WERI-Rb-1 (cell line): Measurements from ENCODE around the gene PRRG3.
"Not testable (repeated sequence)": the region's sequence is repeated elsewhere in the genome, so short reads cannot be mapped to it uniquely, and the experiment has no call there.

Source experiments
- DNase-seq: peaks from one replicate; pipeline ENCODE4 v3.0.0-alpha.2; 2020
- H3K27ac ChIP-seq: fragments of 250-450 bp; sonication (Bioruptor Pico); 2 replicates; pipeline ENCODE4 v1.5.1; 2020; ENCODE audit warnings: mild to moderate bottlenecking, moderate library complexity
- H3K27me3 ChIP-seq: fragments of 250-450 bp; sonication (Bioruptor Pico); 2 replicates; pipeline ENCODE4 v1.5.1; 2021; ENCODE audit warnings: mild to moderate bottlenecking, low read depth, moderate library complexity; ENCODE audit not compliant: insufficient read depth, severe bottlenecking
- H3K36me3 ChIP-seq: fragments of 250-450 bp; sonication (Bioruptor Pico); 2 replicates; pipeline ENCODE4 v1.5.1; 2020; ENCODE audit warnings: mild to moderate bottlenecking, moderate library complexity
- H3K4me3 ChIP-seq: 2 replicates; pipeline ENCODE4 v1.5.1; 2011; ENCODE audit warnings: low read depth, mild to moderate bottlenecking, control low read depth, low read length
- H3K9me3 ChIP-seq: fragments of 250-450 bp; sonication (Bioruptor Pico); 2 replicates; pipeline ENCODE4 v1.5.1; 2021; ENCODE audit warnings: mild to moderate bottlenecking, moderate library complexity; ENCODE audit not compliant: severe bottlenecking
- TF ChIP-seq, protein P1 (sequence below): IDR thresholded peaks from 2 replicates; pipeline ENCODE4 v1.5.1; 2011; ENCODE audit warnings: low read depth, mild to moderate bottlenecking, control low read depth, inconsistent platforms, low read length

The PRRG3 gene

GRCh38 chrX:151687635-151688034 is 7.6 kb upstream of the PRRG3 start:
- H3K27ac ChIP-seq, result no peak overlapping the region
- TF ChIP-seq, protein P1, sequence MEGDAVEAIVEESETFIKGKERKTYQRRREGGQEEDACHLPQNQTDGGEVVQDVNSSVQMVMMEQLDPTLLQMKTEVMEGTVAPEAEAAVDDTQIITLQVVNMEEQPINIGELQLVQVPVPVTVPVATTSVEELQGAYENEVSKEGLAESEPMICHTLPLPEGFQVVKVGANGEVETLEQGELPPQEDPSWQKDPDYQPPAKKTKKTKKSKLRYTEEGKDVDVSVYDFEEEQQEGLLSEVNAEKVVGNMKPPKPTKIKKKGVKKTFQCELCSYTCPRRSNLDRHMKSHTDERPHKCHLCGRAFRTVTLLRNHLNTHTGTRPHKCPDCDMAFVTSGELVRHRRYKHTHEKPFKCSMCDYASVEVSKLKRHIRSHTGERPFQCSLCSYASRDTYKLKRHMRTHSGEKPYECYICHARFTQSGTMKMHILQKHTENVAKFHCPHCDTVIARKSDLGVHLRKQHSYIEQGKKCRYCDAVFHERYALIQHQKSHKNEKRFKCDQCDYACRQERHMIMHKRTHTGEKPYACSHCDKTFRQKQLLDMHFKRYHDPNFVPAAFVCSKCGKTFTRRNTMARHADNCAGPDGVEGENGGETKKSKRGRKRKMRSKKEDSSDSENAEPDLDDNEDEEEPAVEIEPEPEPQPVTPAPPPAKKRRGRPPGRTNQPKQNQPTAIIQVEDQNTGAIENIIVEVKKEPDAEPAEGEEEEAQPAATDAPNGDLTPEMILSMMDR, result no peak
- peaks cover 3% of the 10 kb centered on the region for H3K27me3 ChIP-seq
- H3K36me3 ChIP-seq, result no peaks in the 10 kb centered on the region
- no peak overlapping the region for H3K4me3 ChIP-seq
- peak; percentile 39 for DNase-seq
- no peaks in the 10 kb centered on the region for H3K9me3 ChIP-seq

- Histone ChIP-seq H3K27me3 (peaks cover 9% of the 10 kb centered on the region), H3K9me3 (no peaks in the 10 kb centered on the region), H3K27ac (no peak overlapping the region), H3K4me3 (no peak overlapping the region), H3K36me3 (no peaks in the 10 kb centered on the region)
- TF ChIP-seq, protein P1, result no peak
- DNase-seq, result no peak
These were observed 6.6 kb upstream of the PRRG3 start for GRCh38 chrX:151688695-151689094.

- peaks cover 32% of the 10 kb centered on the region for H3K27me3 ChIP-seq
- H3K4me3 ChIP-seq, result no peak overlapping the region
- no peak overlapping the region for H3K27ac ChIP-seq
- DNase-seq, result no peak
- H3K9me3 ChIP-seq, result peaks cover 3% of the 10 kb centered on the region
- TF ChIP-seq, protein P1, result no peak
- H3K36me3 ChIP-seq, result no peaks in the 10 kb centered on the region
These were observed 2.4 kb upstream of the PRRG3 start for GRCh38 chrX:151692825-151693224.

- TF ChIP-seq, protein P1, result no peak
- Histone ChIP-seq H3K27me3 (peaks cover 39% of the 10 kb centered on the region), H3K4me3 (no peak overlapping the region), H3K27ac (no peak overlapping the region), H3K9me3 (peaks cover 3% of the 10 kb centered on the region), H3K36me3 (no peaks in the 10 kb centered on the region)
- no peak for DNase-seq
These were observed 1.1 kb upstream of the PRRG3 start for GRCh38 chrX:151694121-151694520.

DNA sequence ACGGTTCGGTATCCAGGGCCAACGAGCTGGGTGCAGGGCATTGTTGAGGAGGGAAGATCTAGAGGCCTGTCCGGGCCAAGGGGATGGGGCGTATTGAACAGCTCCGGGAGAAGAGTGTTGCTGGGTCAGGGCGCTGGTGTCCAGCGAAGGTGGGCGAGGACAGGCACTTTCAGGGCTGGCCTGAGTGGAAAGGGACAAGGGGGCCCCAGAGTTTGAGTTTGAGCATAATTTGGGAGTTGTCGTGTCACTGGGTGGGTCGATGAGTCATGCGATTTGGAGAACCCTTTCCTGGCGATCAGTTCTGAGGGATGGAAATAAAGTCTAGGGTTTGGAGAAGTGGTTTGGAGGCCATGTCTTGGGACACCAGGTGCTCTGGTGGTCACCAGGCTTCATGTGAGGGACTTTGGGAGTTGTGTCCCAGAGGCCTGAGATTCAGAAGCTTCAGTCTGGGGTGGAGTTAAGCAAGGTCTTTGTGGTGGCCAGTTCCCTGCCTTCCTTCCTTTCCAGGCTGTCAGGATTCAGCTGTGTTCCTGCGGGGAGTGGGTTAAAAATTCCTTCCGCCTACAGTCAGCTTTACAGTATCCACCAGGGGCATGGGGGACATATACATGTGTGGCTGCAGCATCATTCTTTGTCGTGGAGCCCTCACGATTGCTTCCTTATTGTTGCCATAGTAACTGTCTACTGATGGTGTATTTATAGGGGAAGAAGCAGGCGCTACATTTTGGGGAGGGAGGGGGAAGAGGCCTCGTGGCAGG is 504 bp downstream of the PRRG3 start:
- no peak for DNase-seq

GRCh38 chrX:151697082-151697481 is 1.8 kb downstream of the PRRG3 start:
- H3K9me3 ChIP-seq, H3K36me3 ChIP-seq, H3K4me3 ChIP-seq, H3K27ac ChIP-seq, DNase-seq: not testable (repeated sequence)
- H3K27me3 ChIP-seq, result peaks cover 43% of the 10 kb centered on the region

More for the DNA sequence above, 504 bp downstream of the PRRG3 start:
- H3K27ac ChIP-seq, result no peak overlapping the region
- TF ChIP-seq, protein P1, result no peak
- peak overlapping the region; percentile 35 for H3K4me3 ChIP-seq
- no peaks in the 10 kb centered on the region for H3K36me3 ChIP-seq
- peaks cover 40% of the 10 kb centered on the region for H3K27me3 ChIP-seq
- peaks cover 3% of the 10 kb centered on the region for H3K9me3 ChIP-seq
